Activated effector memory CD4-positive, alpha-beta T cell treated with anti-CD3 and anti-CD28 coated beads, Interleukin-2, amount 50 U/mL, for 16 hours (primary cell): Measurements from ENCODE around the gene THEM4.
"Not testable (repeated sequence)": the region's sequence is repeated elsewhere in the genome, so short reads cannot be mapped to it uniquely, and the experiment has no call there.

Experiments used
- DNase-seq: peaks from one replicate; pipeline ENCODE4 v3.0.0-alpha.2; 2020

The THEM4 gene

GRCh38 chr1:151924691-151925587 lies 15.6 kb upstream of the THEM4 start:
- DNase-seq = no peak

GRCh38 chr1:151923422-151923821 lies 14.1 kb upstream of the THEM4 start:
- DNase-seq = no peak

GRCh38 chr1:151920149-151920548 lies 10.8 kb upstream of the THEM4 start:
- DNase-seq = no peak

GRCh38 chr1:151918819-151919610 lies 9.7 kb upstream of the THEM4 start:
- no peak for DNase-seq

GRCh38 chr1:151918156-151918555 lies 8.8 kb upstream of the THEM4 start:
- DNase-seq = no peak

GRCh38 chr1:151916726-151917370 lies 7.5 kb upstream of the THEM4 start:
- no peak for DNase-seq

- DNase-seq = no peak
These were observed 5.9 kb upstream of the THEM4 start for GRCh38 chr1:151915061-151915686.

- no peak for DNase-seq
These were observed 4.8 kb upstream of the THEM4 start for GRCh38 chr1:151914076-151914475.

GRCh38 chr1:151912973-151913372 lies 3.7 kb upstream of the THEM4 start:
- no peak for DNase-seq

- no peak for DNase-seq
These were observed 1.1 kb downstream of the THEM4 start for GRCh38 chr1:151908228-151908691.

GRCh38 chr1:151907363-151908139 lies 1.8 kb downstream of the THEM4 start:
- DNase-seq = no peak

- not testable (repeated sequence) for DNase-seq
These were observed 3.0 kb downstream of the THEM4 start for GRCh38 chr1:151906324-151906645.

GRCh38 chr1:151905443-151906323 lies 3.6 kb downstream of the THEM4 start:
- peak; percentile 67 for DNase-seq

- peak; percentile 88 for DNase-seq
These were observed 4.3 kb downstream of the THEM4 start for GRCh38 chr1:151905070-151905442.

GRCh38 chr1:151902858-151903257 lies 6.5 kb downstream of the THEM4 start:
- DNase-seq = no peak

GRCh38 chr1:151900804-151901203 lies 8.5 kb downstream of the THEM4 start:
- DNase-seq = not testable (repeated sequence)

GRCh38 chr1:151898519-151898991 lies 10.8 kb downstream of the THEM4 start:
- DNase-seq = peak; percentile 81

- DNase-seq = peak; percentile 65
These were observed 11.3 kb downstream of the THEM4 start for GRCh38 chr1:151897991-151898431.

- no peak for DNase-seq
These were observed 16.0 kb downstream of the THEM4 start for GRCh38 chr1:151893176-151893924.

GRCh38 chr1:151892190-151892589 lies 17.1 kb downstream of the THEM4 start:
- DNase-seq = no peak
